Body of pancreas (tissue), 4 donors: Measurements from ENCODE around the gene GATA5. TPM values are rescaled to one million over a fixed set of nuclear protein-coding genes. Genes with fewer than 3 reads are reported as not detected.

Source experiments
- ATAC-seq: fragments of 150-250 bp; one replicate; pipeline ENCODE4 v1.9.1; 2016
- DNase-seq, 4 donors: peaks; one replicate each; pipeline ENCODE4 v3.0.0-alpha.2; 2019
- H3K27ac ChIP-seq, 4 donors: fragments of 200-600 bp; sonication (generic); 1 replicate in 3 of 4; 2 replicates in 1 of 4; pipeline versions ENCODE4 v1.5.1 to v1.6.1; 2016 to 2019; ENCODE audit warnings: mild to moderate bottlenecking in 1 of 4, mixed read lengths in 1 of 4, moderate library complexity in 1 of 4
- H3K27me3 ChIP-seq, 2 donors: fragments of 200-600 bp; sonication (generic); one replicate each; pipeline ENCODE4 v1.6.0; 2016; ENCODE audit warnings: mild to moderate bottlenecking in 1 of 2
- H3K36me3 ChIP-seq, 2 donors: fragments of 200-600 bp; sonication (generic); replicated peaks in 1 of 2; 2 replicates each; pipeline ENCODE4 v1.5.1; 2016; ENCODE audit warnings: low read depth in 2 of 2; ENCODE audit not compliant: insufficient read depth in 1 of 2
- H3K4me1 ChIP-seq: fragments of 200-600 bp; sonication (generic); one replicate; pipeline ENCODE4 v1.6.0; 2016
- H3K4me3 ChIP-seq, 2 donors: fragments of 200-600 bp; sonication (generic); 1 replicate in 1 of 2; 2 replicates in 1 of 2; pipeline ENCODE4 v1.5.1; 2016 to 2019
- H3K9me3 ChIP-seq, 3 donors: fragments of 200-600 bp; sonication (generic); 1 replicate in 2 of 3; 2 replicates in 1 of 3; pipeline ENCODE4 v1.5.1; 2016
- CTCF ChIP-seq, 7 experiments: fragments of 450-650 bp in 4 of 7; fragments of 200-600 bp in 3 of 7; sonication (generic) in 3 of 7; IDR thresholded peaks; one replicate each; pipeline ENCODE4 v1.5.1; 2016 to 2019; ENCODE audit warnings: antibody characterized with exemption in 7 of 7
- POLR2A ChIP-seq, 3 donors: fragments of 450-650 bp; IDR thresholded peaks; one replicate each; pipeline ENCODE4 v1.6.1; 2016; ENCODE audit warnings: antibody characterized with exemption in 3 of 3, mild to moderate bottlenecking in 2 of 3
- WGBS, 2 donors: methylation state at CpG; one replicate each; pipeline ENCODE4 v1.1.5; 2017; 5-methylcytosine and 5-hydroxymethylcytosine counted together
- intact Hi-C: fragments of 100-400 bp; cut with DNase I; formaldehyde crosslinking; loops from one replicate; pipeline ENCODE4 v1.15.1; 2023
- total RNA-seq, 2 donors: library from RNA; depleted of rRNA; stranded (reverse); fragments of >200 nt; gene quantifications; one replicate each; pipeline ENCODE4 v1.1.0, GENCODE V29; 2016

The GATA5 gene
- total RNA-seq, 2 donors from 2014 or later, result not detected

DNA sequence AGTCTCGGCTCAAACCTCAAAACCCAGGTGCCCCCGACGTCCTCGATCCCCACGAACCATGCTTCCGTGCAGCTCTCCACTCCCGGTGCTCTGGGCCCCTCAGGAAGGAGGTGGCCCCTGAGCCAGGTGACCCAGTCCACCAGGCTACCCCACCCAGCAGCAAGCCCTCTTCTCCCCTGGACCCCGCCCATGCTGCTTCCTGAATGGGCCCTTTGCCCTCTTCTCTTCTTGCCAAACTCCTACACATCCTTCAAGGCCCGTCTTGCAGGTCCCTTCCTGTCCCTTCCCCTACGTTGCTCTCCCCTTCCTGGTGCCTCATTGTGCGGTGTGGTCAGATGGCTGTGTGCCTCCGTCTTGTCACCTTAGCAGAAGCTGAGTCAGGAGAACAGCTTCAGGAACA lies 3.4 kb upstream of the GATA5 start:
- no peak for DNase-seq
- TF ChIP-seq POLR2A (IDR thresholded peaks at IDR 0.05), result no peak
- no peak for TF ChIP-seq CTCF (IDR thresholded peaks at IDR 0.05)
- intact Hi-C loops, result no loop called here
- H3K9me3 ChIP-seq, result no peaks in the 10 kb centered on the region
- 68 to 78% methylated on average over 12 of the region's 12 CpGs for WGBS, 2 donors
- H3K27ac ChIP-seq, result no peak overlapping the region
- H3K27me3 ChIP-seq, result peaks cover 0 to 16% of the 10 kb centered on the region in 2 donors
- no peaks in the 10 kb centered on the region for H3K36me3 ChIP-seq
- H3K4me1 ChIP-seq, result peaks cover 23% of the 10 kb centered on the region
- no peak overlapping the region for H3K4me3 ChIP-seq
- no peak for ATAC-seq

DNA sequence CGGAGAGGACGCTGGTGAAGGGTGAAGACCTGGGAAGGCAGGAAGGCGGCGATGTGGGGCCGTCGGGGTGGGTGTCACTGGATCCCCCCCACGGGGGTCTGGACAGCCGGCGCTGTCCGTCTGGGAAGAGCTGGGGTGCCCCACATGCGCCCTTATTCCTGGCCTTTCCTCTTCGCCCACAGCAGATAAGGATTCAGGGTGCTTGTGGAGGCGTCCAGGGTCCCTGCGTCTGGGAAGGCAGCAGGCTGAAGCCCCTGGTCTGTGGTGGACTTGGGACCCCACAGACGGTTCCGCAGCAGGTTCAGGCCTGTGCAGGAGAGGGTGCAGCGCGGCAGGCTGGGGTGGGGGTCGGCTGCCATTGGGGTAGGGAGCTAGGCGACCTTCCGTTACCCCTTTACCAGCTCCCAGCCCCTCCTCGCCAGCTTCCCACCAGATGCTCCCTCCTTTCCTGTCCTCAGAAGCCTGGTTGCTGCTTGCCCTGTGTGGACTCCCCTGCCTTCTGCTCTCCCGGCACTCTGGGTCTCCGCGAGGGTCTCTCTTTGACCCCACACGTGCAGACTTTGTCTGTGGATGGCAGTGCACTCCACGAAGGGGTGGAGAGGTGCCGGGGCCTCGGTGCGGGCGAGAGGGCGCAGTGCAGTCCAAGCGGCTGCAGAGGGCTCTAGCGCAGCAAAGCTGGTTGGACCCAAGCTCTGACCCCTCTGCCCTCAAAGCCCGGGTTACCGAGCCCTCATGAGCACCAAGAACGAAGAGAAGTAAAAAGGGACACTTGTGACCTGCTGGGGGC lies 2.1 kb upstream of the GATA5 start:
- ATAC-seq (no peak), DNase-seq (no peak)
- intact Hi-C loops, result no loop called here
- H3K4me1 ChIP-seq, result peaks cover 23% of the 10 kb centered on the region
- H3K9me3 ChIP-seq, result no peaks in the 10 kb centered on the region
- no peak overlapping the region for H3K27ac ChIP-seq
- H3K27me3 ChIP-seq, result peaks cover 0 to 16% of the 10 kb centered on the region in 2 donors
- H3K36me3 ChIP-seq, result no peaks in the 10 kb centered on the region
- TF ChIP-seq CTCF (IDR thresholded peaks at IDR 0.05) (no peak), POLR2A (IDR thresholded peaks at IDR 0.05) (no peak)
- 19 to 20% methylated on average over 33 to 37 of the region's 37 CpGs for WGBS, 2 donors
- no peak overlapping the region for H3K4me3 ChIP-seq

DNA sequence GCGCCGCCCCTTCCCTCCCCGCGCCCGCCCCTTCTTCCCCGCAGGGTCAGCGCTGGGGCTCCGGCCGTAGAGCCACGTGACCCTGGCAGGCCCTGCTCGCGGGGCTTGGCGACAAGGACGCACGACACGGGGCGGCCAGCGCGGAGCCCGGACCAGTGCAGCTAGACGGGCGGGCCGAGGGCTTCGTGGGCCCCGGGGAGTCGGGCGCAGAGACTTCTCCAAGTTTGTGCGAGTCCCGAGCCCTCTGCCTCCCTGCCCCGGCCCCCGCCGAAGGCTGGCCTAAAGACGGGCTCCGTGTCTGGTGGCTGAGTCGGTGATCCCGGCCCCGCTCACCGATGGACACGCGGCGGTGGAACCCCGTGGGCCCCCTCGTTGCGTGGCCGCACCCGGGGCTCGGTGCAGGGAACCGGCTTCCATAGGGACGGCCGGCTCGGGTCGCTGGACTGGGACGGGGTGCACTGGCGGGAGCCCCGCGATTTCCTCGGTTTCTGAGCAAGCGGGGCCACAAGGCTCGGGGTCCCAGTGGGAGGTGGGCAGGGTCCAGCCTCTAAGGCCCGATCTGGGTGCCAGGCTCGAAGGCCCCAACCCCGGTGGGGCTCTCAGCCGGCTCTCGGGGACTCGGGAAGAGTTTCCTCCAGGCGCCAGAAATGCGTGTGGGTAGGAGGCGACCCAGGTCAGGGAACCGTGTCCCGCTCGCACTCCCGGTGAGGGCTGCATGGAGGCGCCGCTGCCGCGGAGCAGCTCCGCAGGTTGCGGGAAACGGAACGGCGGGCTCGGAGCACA lies 452 bp upstream of the GATA5 start:
- peak; percentile 40 for ATAC-seq
- no peak overlapping the region for H3K4me3 ChIP-seq
- no peak overlapping the region for H3K27ac ChIP-seq
- H3K9me3 ChIP-seq, result no peaks in the 10 kb centered on the region
- intact Hi-C loops, result no loop called here
- no peaks in the 10 kb centered on the region for H3K36me3 ChIP-seq
- 2 to 12% methylated on average over 22 to 80 of the region's 82 CpGs for WGBS, 2 donors
- peaks cover 18% of the 10 kb centered on the region for H3K4me1 ChIP-seq
- H3K27me3 ChIP-seq, result peaks cover 0 to 16% of the 10 kb centered on the region in 2 donors
- peak in 1 of 4 donors; percentile 38 for DNase-seq
- TF ChIP-seq CTCF (IDR thresholded peaks at IDR 0.05) (no peak), POLR2A (IDR thresholded peaks at IDR 0.05) (no peak)

DNA sequence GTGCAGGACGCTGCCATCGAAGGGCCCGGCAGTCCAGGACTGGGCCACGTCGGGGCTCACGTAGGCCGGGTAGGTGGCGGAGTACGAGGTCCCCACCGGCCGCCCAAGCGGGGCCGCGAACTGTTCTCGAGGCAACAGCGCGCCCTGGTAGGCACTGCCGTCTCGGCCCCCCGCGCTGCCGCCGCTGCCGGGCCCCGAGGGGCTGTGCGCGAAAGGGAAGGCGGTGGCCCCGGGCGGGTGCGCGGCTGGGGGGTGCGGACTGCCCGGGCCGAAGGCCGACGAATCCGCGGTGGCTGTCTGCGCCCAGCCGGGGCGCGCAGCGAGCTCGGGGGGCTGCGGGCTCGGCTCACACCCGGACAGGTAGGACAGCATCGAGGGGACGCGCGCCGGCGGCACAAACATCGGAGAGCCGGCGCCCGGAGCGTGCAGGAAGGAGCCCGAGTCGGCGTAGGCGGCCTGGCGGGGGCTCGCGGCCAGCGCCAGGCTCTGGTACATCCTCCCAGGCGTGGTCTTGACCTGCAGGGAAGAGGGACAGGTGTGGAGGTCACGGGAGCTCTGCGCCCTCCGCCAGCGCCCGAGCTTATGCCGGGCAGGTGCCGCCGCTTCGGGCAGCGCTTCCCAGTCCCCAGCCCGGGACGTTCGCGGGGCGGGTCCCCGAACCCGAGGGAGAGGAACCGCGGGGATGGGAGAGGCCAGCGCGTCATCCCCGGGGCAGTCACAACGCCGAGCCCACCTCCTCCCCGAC lies 596 bp downstream of the GATA5 start:
- TF ChIP-seq CTCF (IDR thresholded peaks at IDR 0.05) (no peak), POLR2A (IDR thresholded peaks at IDR 0.05) (peak in 1 of 3 donors; percentile 6)
- no peak overlapping the region for H3K27ac ChIP-seq
- H3K4me3 ChIP-seq, result no peak overlapping the region
- DNase-seq (no peak), ATAC-seq (no peak)
- intact Hi-C loops, result no loop called here
- 3 to 4% methylated on average over 17 to 73 of the region's 93 CpGs for WGBS, 2 donors
- H3K4me1 ChIP-seq, result peaks cover 18% of the 10 kb centered on the region
- peaks cover 0 to 16% of the 10 kb centered on the region in 2 donors for H3K27me3 ChIP-seq
- H3K9me3 ChIP-seq, result no peaks in the 10 kb centered on the region
- H3K36me3 ChIP-seq, result no peaks in the 10 kb centered on the region
